HepG2 (cell line): ENCODE data around the gene HCRTR1. TPM values are rescaled to one million over a fixed set of nuclear protein-coding genes. Genes with fewer than 3 reads are reported as not detected.

Experiments used
- EP300 ChIP-seq, 3 experiments: sonication (generic) in 1 of 3; formaldehyde crosslinking in 1 of 3; IDR thresholded peaks; 2 replicates each; pipeline versions ENCODE4 v1.5.1 to v1.6.1; 2011 to 2020; ENCODE audit warnings: low read depth in 2 of 3, low read length in 2 of 3, borderline replicate concordance in 1 of 3, improper control_type of control experiment in 1 of 3, mild to moderate bottlenecking in 1 of 3, missing genetic modification reagents in 1 of 3, moderate library complexity in 1 of 3
- FIP1L1 ChIP-seq: fragments of 200-400 bp; formaldehyde crosslinking; IDR thresholded peaks from 2 replicates; pipeline ENCODE4 v1.6.1; 2018; ENCODE audit warnings: low read depth, mild to moderate bottlenecking, low read length, moderate library complexity, borderline replicate concordance; ENCODE audit not compliant: insufficient read depth
- ISL2 ChIP-seq: sonication (generic); formaldehyde crosslinking; IDR thresholded peaks from 2 replicates; pipeline ENCODE4 v1.5.0; 2020; ENCODE audit warnings: missing genetic modification reagents
- ISX ChIP-seq: sonication (generic); formaldehyde crosslinking; conservative IDR thresholded peaks from 2 replicates; pipeline ENCODE4 v1.5.0; 2020; ENCODE audit warnings: missing genetic modification reagents
- SKI ChIP-seq: fragments of 450-650 bp; IDR thresholded peaks from one replicate; pipeline ENCODE4 v1.6.1; 2018; ENCODE audit warnings: mild to moderate bottlenecking; ENCODE audit not compliant: partially characterized antibody
- TBP ChIP-seq: sonication (generic); formaldehyde crosslinking; IDR thresholded peaks from 2 replicates; pipeline ENCODE4 v1.5.0; 2020; ENCODE audit warnings: missing genetic modification reagents
- ZFP37 ChIP-seq: sonication (generic); formaldehyde crosslinking; IDR thresholded peaks from 2 replicates; pipeline ENCODE4 v1.4.0; 2020; ENCODE audit warnings: missing genetic modification reagents, borderline replicate concordance
- ZNF329 ChIP-seq: sonication (generic); formaldehyde crosslinking; IDR thresholded peaks from 2 replicates; pipeline ENCODE4 v1.9.0; 2021; ENCODE audit warnings: low read depth, mild to moderate bottlenecking, missing genetic modification reagents
- ZNF773 ChIP-seq: sonication (generic); formaldehyde crosslinking; IDR thresholded peaks from 2 replicates; pipeline ENCODE4 v1.4.0; 2020; ENCODE audit warnings: missing genetic modification reagents, borderline replicate concordance
- ZNF879 ChIP-seq: sonication (generic); formaldehyde crosslinking; IDR thresholded peaks from 2 replicates; pipeline ENCODE4 v1.8.1; 2023; ENCODE audit warnings: missing genetic modification reagents
- polyA plus RNA-seq, 8 experiments: library from polyadenylated mRNA; depleted of rRNA in 3 of 8; stranded (reverse) in 7 of 8; unstranded in 1 of 8; fragments of >200 nt; fragmentation: Illumina TruSeq in 4 of 8; extraction: Trizol in 4 of 8; gene quantifications; 2 replicates each; pipeline versions ENCODE4 v1.2.1 to v1.2.3, GENCODE V29; 2011 to 2016; ENCODE audit warnings: low read depth in 4 of 8, missing spikeins in 1 of 8, mixed read lengths in 1 of 8; ENCODE audit not compliant: insufficient read depth in 1 of 8
- total RNA-seq, 5 experiments: library from RNA; depleted of rRNA; stranded (reverse); fragments of >200 nt; fragmentation: Illumina TruSeq; extraction: Trizol; gene quantifications; 2 replicates each; pipeline ENCODE4 v1.2.3, GENCODE V29; 2016; ENCODE audit warnings: low read depth in 1 of 5
- TF ChIP-seq, protein P1 (sequence below): sonication (generic); formaldehyde crosslinking; IDR thresholded peaks from 2 replicates; pipeline ENCODE4 v1.4.0; 2020; ENCODE audit warnings: missing genetic modification reagents
- TF ChIP-seq, protein P2 (sequence below): IDR thresholded peaks from 2 replicates; pipeline ENCODE4 v1.6.1; 2012; ENCODE audit warnings: low read length, improper control_type of control experiment
- TF ChIP-seq, protein P3 (sequence below): sonication (generic); formaldehyde crosslinking; IDR thresholded peaks from 2 replicates; pipeline ENCODE4 v1.9.0; 2022; ENCODE audit warnings: low read depth, missing genetic modification reagents
- TF ChIP-seq, protein P4 (sequence below): sonication (generic); formaldehyde crosslinking; IDR thresholded peaks from 2 replicates; pipeline ENCODE4 v1.4.0; 2020; ENCODE audit warnings: missing genetic modification reagents
- TF ChIP-seq, protein P5 (sequence below): sonication (generic); formaldehyde crosslinking; IDR thresholded peaks from 2 replicates; pipeline ENCODE4 v1.4.0; 2020; ENCODE audit warnings: low read depth, mild to moderate bottlenecking, missing genetic modification reagents

The HCRTR1 gene
- total and polyA plus RNA-seq, 2 of the 13 experiments (the other 11 are each of a cell fraction or from before 2014, with no cell fraction given): not detected

DNA sequence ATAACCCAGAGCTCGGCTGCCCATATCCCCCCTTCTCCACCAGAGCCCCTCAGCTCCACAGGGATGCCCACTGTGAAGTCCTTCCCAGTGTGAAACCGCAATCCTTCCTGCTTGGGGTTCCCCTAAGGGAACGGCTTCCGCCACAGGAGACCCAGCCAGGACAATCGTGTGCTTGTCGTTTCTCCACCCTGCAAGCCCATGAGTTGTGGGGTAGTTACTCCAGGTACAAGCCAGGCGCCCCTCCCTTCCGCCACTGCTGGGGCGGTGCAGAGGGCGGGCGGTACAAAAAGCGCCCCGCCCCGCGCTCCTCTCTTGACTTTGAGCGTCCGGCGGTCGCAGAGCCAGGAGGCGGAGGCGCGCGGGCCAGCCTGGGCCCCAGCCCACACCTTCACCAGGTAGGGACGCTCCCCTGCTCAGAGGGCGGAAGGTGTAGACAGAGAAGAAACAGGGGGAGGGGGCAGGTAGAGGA, 41.3 kb upstream of the HCRTR1 start, which contains the start of gene TINAGL1 (continued):
- TF ChIP-seq ZFP37 (no peak), ZNF773 (CRISPR knock-in tag) (no peak), SKI (no peak), ISX (no peak), TBP (CRISPR knock-in tag) (no peak), ZNF329 (CRISPR knock-in tag) (0 out of 2 replicates have a peak, but pooled peaks have one; percentile 4), FIP1L1 (no peak), ISL2 (peak; percentile 39; the same call in 1 of the 2 replicates), ZNF879 (CRISPR knock-in tag) (no peak), EP300 (IDR thresholded peaks at IDR 0.05; ENCODE audit: low read depth in 2 of 2, low read length in 2 of 2) (peak in 1 of 2 experiments; percentile 46; a peak in 1 of 4 replicates), EP300 (CRISPR knock-in tag; IDR thresholded peaks at IDR 0.05; ENCODE audit: borderline replicate concordance) (no peak; the same call in 1 of the 2 replicates)
- TF ChIP-seq, protein P1, sequence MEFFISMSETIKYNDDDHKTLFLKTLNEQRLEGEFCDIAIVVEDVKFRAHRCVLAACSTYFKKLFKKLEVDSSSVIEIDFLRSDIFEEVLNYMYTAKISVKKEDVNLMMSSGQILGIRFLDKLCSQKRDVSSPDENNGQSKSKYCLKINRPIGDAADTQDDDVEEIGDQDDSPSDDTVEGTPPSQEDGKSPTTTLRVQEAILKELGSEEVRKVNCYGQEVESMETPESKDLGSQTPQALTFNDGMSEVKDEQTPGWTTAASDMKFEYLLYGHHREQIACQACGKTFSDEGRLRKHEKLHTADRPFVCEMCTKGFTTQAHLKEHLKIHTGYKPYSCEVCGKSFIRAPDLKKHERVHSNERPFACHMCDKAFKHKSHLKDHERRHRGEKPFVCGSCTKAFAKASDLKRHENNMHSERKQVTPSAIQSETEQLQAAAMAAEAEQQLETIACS (CRISPR knock-in tag): no peak
- TF ChIP-seq, protein P2, sequence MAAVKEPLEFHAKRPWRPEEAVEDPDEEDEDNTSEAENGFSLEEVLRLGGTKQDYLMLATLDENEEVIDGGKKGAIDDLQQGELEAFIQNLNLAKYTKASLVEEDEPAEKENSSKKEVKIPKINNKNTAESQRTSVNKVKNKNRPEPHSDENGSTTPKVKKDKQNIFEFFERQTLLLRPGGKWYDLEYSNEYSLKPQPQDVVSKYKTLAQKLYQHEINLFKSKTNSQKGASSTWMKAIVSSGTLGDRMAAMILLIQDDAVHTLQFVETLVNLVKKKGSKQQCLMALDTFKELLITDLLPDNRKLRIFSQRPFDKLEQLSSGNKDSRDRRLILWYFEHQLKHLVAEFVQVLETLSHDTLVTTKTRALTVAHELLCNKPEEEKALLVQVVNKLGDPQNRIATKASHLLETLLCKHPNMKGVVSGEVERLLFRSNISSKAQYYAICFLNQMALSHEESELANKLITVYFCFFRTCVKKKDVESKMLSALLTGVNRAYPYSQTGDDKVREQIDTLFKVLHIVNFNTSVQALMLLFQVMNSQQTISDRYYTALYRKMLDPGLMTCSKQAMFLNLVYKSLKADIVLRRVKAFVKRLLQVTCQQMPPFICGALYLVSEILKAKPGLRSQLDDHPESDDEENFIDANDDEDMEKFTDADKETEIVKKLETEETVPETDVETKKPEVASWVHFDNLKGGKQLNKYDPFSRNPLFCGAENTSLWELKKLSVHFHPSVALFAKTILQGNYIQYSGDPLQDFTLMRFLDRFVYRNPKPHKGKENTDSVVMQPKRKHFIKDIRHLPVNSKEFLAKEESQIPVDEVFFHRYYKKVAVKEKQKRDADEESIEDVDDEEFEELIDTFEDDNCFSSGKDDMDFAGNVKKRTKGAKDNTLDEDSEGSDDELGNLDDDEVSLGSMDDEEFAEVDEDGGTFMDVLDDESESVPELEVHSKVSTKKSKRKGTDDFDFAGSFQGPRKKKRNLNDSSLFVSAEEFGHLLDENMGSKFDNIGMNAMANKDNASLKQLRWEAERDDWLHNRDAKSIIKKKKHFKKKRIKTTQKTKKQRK: no peak
- TF ChIP-seq, protein P3, sequence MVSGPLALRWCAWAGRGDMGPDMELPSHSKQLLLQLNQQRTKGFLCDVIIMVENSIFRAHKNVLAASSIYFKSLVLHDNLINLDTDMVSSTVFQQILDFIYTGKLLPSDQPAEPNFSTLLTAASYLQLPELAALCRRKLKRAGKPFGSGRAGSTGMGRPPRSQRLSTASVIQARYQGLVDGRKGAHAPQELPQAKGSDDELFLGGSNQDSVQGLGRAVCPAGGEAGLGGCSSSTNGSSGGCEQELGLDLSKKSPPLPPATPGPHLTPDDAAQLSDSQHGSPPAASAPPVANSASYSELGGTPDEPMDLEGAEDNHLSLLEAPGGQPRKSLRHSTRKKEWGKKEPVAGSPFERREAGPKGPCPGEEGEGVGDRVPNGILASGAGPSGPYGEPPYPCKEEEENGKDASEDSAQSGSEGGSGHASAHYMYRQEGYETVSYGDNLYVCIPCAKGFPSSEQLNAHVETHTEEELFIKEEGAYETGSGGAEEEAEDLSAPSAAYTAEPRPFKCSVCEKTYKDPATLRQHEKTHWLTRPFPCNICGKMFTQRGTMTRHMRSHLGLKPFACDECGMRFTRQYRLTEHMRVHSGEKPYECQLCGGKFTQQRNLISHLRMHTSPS (CRISPR knock-in tag): no peak
- TF ChIP-seq, protein P4, sequence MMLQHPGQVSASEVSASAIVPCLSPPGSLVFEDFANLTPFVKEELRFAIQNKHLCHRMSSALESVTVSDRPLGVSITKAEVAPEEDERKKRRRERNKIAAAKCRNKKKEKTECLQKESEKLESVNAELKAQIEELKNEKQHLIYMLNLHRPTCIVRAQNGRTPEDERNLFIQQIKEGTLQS: no peak
- TF ChIP-seq, protein P5, sequence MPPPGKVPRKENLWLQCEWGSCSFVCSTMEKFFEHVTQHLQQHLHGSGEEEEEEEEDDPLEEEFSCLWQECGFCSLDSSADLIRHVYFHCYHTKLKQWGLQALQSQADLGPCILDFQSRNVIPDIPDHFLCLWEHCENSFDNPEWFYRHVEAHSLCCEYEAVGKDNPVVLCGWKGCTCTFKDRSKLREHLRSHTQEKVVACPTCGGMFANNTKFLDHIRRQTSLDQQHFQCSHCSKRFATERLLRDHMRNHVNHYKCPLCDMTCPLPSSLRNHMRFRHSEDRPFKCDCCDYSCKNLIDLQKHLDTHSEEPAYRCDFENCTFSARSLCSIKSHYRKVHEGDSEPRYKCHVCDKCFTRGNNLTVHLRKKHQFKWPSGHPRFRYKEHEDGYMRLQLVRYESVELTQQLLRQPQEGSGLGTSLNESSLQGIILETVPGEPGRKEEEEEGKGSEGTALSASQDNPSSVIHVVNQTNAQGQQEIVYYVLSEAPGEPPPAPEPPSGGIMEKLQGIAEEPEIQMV (CRISPR knock-in tag): 0 out of 2 replicates have a peak, but pooled peaks have one; percentile 35
